Measurements from ENCODE around the gene TSC1. TPM values are rescaled to one million over a fixed set of nuclear protein-coding genes. Genes with fewer than 3 reads are reported as not detected.
"Not testable (repeated sequence)": the region's sequence is repeated elsewhere in the genome, so short reads cannot be mapped to it uniquely, and the experiment has no call there.

Gene TSC1
- total RNA-seq, 4 donors from 2014 or later: 36.7 to 45.3 (median 39.7) TPM

DNA sequence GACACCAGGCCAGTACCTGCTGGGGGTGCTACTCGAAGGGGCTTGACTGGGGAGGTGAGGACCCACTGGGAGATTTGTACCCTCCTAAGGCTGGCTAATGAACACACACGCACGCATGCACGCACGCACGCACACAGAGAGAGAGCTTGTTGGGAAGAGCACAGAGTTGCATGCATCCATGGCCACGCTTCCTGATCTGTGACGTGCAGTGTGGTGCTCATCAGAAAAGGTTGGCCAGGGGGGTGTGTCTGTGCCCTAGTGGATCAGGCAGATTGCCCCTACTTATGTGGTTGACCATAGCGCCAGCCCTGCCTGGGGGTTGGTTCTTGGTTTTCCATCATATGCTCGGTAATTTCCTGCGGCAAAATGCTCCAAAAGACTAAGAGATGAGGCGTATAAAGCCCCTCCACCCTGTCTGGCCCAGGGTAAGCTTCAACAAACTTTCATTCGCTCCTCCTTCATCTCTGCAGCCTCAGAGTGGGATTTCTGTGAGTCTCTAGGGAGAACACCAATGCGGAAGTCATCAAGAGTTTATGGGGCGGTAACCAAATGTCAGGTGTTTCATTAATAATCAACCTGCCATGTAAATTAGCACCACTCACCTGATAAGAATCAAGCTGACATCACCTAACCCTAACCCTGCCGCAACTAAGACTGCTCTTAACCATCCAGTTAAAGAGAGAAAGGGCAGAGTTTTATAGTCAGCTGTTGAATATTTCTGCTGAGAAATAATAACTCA lies 26.1 kb upstream of the TSC1 start:
- Histone ChIP-seq H3K4me3 (no peak overlapping the region), H3K27me3 (peaks cover 4 to 7% (median 5%) of the 10 kb centered on the region in 3 donors), H3K4me1 (no peaks in the 10 kb centered on the region), H3K27ac (no peak overlapping the region), H3K36me3 (no peaks in the 10 kb centered on the region), H3K9me3 (no peaks in the 10 kb centered on the region)
- no peak for ATAC-seq
- intact Hi-C loops (cut with DNase I; ENCODE audit: low total_unique reads): no loop called here
- TF ChIP-seq, protein P1, sequence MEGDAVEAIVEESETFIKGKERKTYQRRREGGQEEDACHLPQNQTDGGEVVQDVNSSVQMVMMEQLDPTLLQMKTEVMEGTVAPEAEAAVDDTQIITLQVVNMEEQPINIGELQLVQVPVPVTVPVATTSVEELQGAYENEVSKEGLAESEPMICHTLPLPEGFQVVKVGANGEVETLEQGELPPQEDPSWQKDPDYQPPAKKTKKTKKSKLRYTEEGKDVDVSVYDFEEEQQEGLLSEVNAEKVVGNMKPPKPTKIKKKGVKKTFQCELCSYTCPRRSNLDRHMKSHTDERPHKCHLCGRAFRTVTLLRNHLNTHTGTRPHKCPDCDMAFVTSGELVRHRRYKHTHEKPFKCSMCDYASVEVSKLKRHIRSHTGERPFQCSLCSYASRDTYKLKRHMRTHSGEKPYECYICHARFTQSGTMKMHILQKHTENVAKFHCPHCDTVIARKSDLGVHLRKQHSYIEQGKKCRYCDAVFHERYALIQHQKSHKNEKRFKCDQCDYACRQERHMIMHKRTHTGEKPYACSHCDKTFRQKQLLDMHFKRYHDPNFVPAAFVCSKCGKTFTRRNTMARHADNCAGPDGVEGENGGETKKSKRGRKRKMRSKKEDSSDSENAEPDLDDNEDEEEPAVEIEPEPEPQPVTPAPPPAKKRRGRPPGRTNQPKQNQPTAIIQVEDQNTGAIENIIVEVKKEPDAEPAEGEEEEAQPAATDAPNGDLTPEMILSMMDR (IDR thresholded peaks at IDR 0.05 in 4 of 5, conservative IDR thresholded peaks at IDR 0.05 in 1 of 5): no peak
- no peak for TF ChIP-seq POLR2A (IDR thresholded peaks at IDR 0.05)
- DNase-seq: no peak
- in situ Hi-C loops (cut with MboI; ENCODE audit: low sequenced_read_pairs in 4 of 4): no loop called here

DNA sequence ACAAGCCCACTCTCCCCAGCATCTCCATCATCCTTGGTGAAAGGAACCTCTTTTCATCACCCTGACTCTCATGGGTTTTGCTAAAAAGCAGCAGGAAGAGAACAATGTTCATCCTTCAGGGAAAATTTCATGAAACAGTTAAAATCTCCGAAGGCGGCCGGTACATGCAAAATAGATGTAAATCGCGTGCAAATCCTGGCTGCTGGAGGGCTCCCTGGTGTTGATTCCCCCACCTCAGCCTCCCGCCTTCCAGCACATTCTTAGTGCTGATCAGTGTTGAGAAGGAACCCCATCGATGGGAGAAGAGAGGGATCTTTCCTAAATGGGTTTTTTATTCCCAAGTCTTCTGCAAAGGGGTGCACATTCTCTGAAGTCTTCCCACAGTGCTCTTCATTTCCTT lies 25.4 kb upstream of the TSC1 start:
- intact Hi-C loops (cut with DNase I; ENCODE audit: low total_unique reads): no loop called here
- in situ Hi-C loops (cut with MboI; ENCODE audit: low sequenced_read_pairs in 4 of 4): no loop called here
- ATAC-seq (no peak), DNase-seq (no peak)
- H3K27me3 ChIP-seq: peaks cover 3 to 5% (median 4%) of the 10 kb centered on the region in 3 donors
- H3K4me3 ChIP-seq: no peak overlapping the region
- H3K27ac ChIP-seq: no peak overlapping the region
- TF ChIP-seq, protein P1 (IDR thresholded peaks at IDR 0.05 in 4 of 5, conservative IDR thresholded peaks at IDR 0.05 in 1 of 5): no peak
- no peak for TF ChIP-seq POLR2A (IDR thresholded peaks at IDR 0.05)
- H3K4me1 ChIP-seq: no peaks in the 10 kb centered on the region
- H3K9me3 ChIP-seq: no peaks in the 10 kb centered on the region
- no peaks in the 10 kb centered on the region for H3K36me3 ChIP-seq

DNA sequence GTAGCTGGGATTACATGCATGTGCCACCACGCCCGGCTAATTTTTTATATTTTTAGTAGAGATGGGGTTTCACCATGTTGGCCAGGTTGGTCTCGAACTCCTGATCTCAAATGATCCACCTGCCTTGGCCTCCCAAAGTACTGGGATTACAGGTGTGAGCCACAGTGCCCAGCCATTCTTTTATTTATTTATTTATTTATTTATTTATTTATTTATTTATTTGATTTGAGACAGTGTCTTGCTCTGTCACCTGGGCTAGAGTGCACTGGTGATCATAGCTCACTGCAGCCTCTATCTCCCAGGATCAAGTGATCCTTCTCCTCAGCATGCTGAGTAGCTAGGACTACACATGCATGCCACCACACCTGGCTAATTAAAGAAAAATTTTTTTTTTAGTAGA lies 23.5 kb upstream of the TSC1 start:
- H3K36me3 ChIP-seq; H3K27me3 ChIP-seq; ATAC-seq; H3K4me3 ChIP-seq; H3K4me1 ChIP-seq; intact Hi-C loops (cut with DNase I; ENCODE audit: low total_unique reads); in situ Hi-C loops (cut with MboI; ENCODE audit: low sequenced_read_pairs in 4 of 4); DNase-seq; H3K27ac ChIP-seq; H3K9me3 ChIP-seq: not testable (repeated sequence)

DNA sequence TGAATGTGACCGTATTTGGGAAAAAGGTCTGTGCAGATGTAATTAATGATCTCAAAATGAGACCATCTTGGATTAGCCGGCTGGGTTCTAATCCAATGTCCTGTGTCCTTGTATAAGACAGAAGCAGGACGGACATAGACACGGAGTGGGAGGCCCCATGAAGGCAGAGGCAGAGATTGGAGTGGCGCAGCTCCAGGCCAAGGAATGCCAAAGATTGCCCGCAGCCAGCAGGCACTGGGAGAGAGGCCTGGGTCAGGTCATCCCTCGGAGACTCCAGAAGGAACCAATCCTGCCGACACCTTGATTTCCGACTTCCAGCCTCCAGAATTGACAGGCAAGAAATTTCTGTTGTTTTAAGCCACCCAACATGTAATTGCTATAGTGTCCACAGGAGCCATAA lies 21.1 kb upstream of the TSC1 start:
- peaks cover 0 to 3% (median 0%) of the 10 kb centered on the region in 3 donors for H3K27me3 ChIP-seq
- H3K9me3 ChIP-seq: no peaks in the 10 kb centered on the region
- no peak overlapping the region for H3K4me3 ChIP-seq
- H3K36me3 ChIP-seq: no peaks in the 10 kb centered on the region
- in situ Hi-C loops (cut with MboI; ENCODE audit: low sequenced_read_pairs in 4 of 4) (no loop called here), intact Hi-C loops (cut with DNase I; ENCODE audit: low total_unique reads) (no loop called here)
- no peak overlapping the region for H3K27ac ChIP-seq
- TF ChIP-seq POLR2A (IDR thresholded peaks at IDR 0.05): no peak
- TF ChIP-seq, protein P1 (IDR thresholded peaks at IDR 0.05 in 4 of 5, conservative IDR thresholded peaks at IDR 0.05 in 1 of 5): no peak
- ATAC-seq (no peak), DNase-seq (no peak)
- H3K4me1 ChIP-seq: no peaks in the 10 kb centered on the region

DNA sequence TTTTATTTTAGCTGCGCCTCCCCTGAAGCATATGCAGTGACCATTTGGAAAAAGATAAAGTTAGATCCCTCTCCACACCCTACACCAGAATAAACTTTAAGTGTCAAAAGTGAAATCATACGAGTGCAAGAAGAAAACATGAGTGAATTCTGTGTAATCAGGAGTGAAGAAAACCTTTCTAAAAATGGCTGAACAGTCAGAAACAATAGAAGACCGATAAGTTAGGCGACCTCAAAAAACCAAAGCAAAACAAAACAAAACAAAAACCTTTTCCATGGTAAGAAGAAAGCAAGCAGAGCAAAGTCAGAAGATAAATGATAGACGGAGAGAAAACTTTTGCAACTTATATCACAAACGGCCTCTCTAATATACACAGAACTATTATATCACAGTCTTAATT lies 16.6 kb upstream of the TSC1 start:
- no peaks in the 10 kb centered on the region for H3K9me3 ChIP-seq
- no peaks in the 10 kb centered on the region for H3K4me1 ChIP-seq
- H3K4me3 ChIP-seq: no peak overlapping the region
- DNase-seq (no peak), ATAC-seq (no peak)
- intact Hi-C loops (cut with DNase I; ENCODE audit: low total_unique reads): no loop called here
- no peaks in the 10 kb centered on the region for H3K36me3 ChIP-seq
- H3K27me3 ChIP-seq: no peaks in the 10 kb centered on the region
- no peak overlapping the region for H3K27ac ChIP-seq
- no peak for TF ChIP-seq POLR2A (IDR thresholded peaks at IDR 0.05)
- in situ Hi-C loops (cut with MboI; ENCODE audit: low sequenced_read_pairs in 4 of 4): no loop called here

DNA sequence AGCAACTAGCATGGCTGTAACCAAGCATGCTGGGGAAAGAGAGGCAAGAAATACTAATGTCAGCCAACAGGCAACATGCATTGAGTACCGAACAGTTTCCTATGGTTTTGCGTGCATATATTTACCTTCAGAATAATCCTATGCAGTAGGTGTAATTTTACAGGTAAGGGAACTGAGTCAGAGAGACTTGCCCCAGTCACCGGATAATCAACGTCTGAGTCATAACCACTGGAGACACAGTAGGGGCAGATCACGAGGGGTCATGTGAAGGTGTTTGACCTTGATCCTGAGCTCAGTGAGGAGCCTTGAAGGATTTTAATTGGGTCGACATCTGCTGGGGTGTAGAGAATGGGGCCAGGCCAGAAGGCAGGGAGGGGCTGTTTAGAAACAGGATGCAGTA lies 13.4 kb upstream of the TSC1 start:
- Histone ChIP-seq H3K9me3 (peaks cover 0 to 10% (median 0%) of the 10 kb centered on the region in 3 donors), H3K4me1 (no peaks in the 10 kb centered on the region), H3K27me3 (no peaks in the 10 kb centered on the region), H3K4me3 (no peak overlapping the region), H3K36me3 (no peaks in the 10 kb centered on the region), H3K27ac (no peak overlapping the region)
- no peak for TF ChIP-seq POLR2A (IDR thresholded peaks at IDR 0.05)
- TF ChIP-seq, protein P1 (IDR thresholded peaks at IDR 0.05 in 4 of 5, conservative IDR thresholded peaks at IDR 0.05 in 1 of 5): no peak
- intact Hi-C loops (cut with DNase I; ENCODE audit: low total_unique reads): no loop called here
- in situ Hi-C loops (cut with MboI; ENCODE audit: low sequenced_read_pairs in 4 of 4): no loop called here
- DNase-seq (no peak), ATAC-seq (no peak)

Data from gastrocnemius medialis (tissue), 4 donors.